HepG2 (cell line): ENCODE measurements around the gene RPL11. TPM values are rescaled to one million over a fixed set of nuclear protein-coding genes. Genes with fewer than 3 reads are reported as not detected.
A peak's percentile ranks its signal among the peaks of the same experiment; 100 is the strongest.

Source experiments
- CREB1 ChIP-seq, 2 experiments: fragments of 450-650 bp in 1 of 2; IDR thresholded peaks; 2 replicates each; pipeline ENCODE4 v1.6.1; 2016 to 2017; ENCODE audit warnings: control low read depth in 1 of 2, mild to moderate bottlenecking in 1 of 2, missing compliant biosample characterization in 1 of 2, missing genetic modification characterization in 1 of 2
- FOXK2 ChIP-seq: fragments of 450-650 bp; IDR thresholded peaks from 2 replicates; pipeline ENCODE4 v1.6.1; 2016
- FOXP4 ChIP-seq: sonication (generic); formaldehyde crosslinking; IDR thresholded peaks from 2 replicates; pipeline ENCODE4 v1.4.0; 2020; ENCODE audit warnings: missing genetic modification reagents
- GATA4 ChIP-seq: sonication (generic); IDR thresholded peaks from 2 replicates; pipeline ENCODE4 v1.6.1; 2016; ENCODE audit warnings: antibody characterized with exemption, low read depth, borderline replicate concordance
- HDAC2 ChIP-seq: sonication (generic); formaldehyde crosslinking; IDR thresholded peaks from 2 replicates; pipeline ENCODE4 v1.4.0; 2020; ENCODE audit warnings: missing genetic modification reagents
- HMGXB3 ChIP-seq: sonication (generic); formaldehyde crosslinking; IDR thresholded peaks from 2 replicates; pipeline ENCODE4 v1.4.0; 2020; ENCODE audit warnings: missing genetic modification reagents, borderline replicate concordance
- HOXA9 ChIP-seq: sonication (generic); formaldehyde crosslinking; IDR thresholded peaks from 2 replicates; pipeline ENCODE4 v1.8.1; 2022; ENCODE audit warnings: missing genetic modification reagents, mild to moderate bottlenecking, moderate library complexity, borderline replicate concordance
- KLF6 ChIP-seq: IDR thresholded peaks from 2 replicates; pipeline ENCODE4 v1.8.0; 2016; ENCODE audit warnings: missing biosample characterization, missing genetic modification reagents
- LCORL ChIP-seq, 2 experiments: fragments of 450-650 bp in 1 of 2; sonication (generic) in 1 of 2; formaldehyde crosslinking in 1 of 2; IDR thresholded peaks; 2 replicates each; pipeline versions ENCODE4 v1.5.0 to v1.6.1; 2017 to 2020; ENCODE audit warnings: antibody characterized with exemption in 1 of 2, missing genetic modification reagents in 1 of 2
- MAZ ChIP-seq, 2 experiments: sonication (generic) in 1 of 2; formaldehyde crosslinking in 1 of 2; IDR thresholded peaks; 2 replicates each; pipeline versions ENCODE4 v1.5.0 to v1.6.1; 2012 to 2020; ENCODE audit warnings: low read depth in 2 of 2, mild to moderate bottlenecking in 2 of 2, borderline replicate concordance in 1 of 2, improper control_type of control experiment in 1 of 2, low read length in 1 of 2, missing genetic modification reagents in 1 of 2, moderate library complexity in 1 of 2
- MED1 ChIP-seq: sonication (generic); formaldehyde crosslinking; IDR thresholded peaks from 2 replicates; pipeline ENCODE4 v1.4.0; 2020; ENCODE audit warnings: missing genetic modification reagents
- MYPOP ChIP-seq: sonication (generic); formaldehyde crosslinking; IDR thresholded peaks from 2 replicates; pipeline ENCODE4 v1.8.1; 2023; ENCODE audit warnings: mild to moderate bottlenecking, moderate library complexity, missing genetic modification reagents
- NR3C1 ChIP-seq: sonication (generic); formaldehyde crosslinking; IDR thresholded peaks from 2 replicates; pipeline ENCODE4 v1.4.0; 2020; ENCODE audit warnings: missing genetic modification reagents
- SIN3A ChIP-seq: IDR thresholded peaks from 2 replicates; pipeline ENCODE4 v1.6.1; 2011; ENCODE audit warnings: low read depth, mild to moderate bottlenecking, control low read depth, low read length, borderline replicate concordance
- TEAD3 ChIP-seq: optimal IDR thresholded peaks from 2 replicates; pipeline ENCODE3; 2016; ENCODE audit warnings: borderline replicate concordance
- ZNF687 ChIP-seq: sonication (generic); formaldehyde crosslinking; IDR thresholded peaks from 2 replicates; pipeline ENCODE4 v1.5.1; 2020; ENCODE audit warnings: mild to moderate bottlenecking, missing genetic modification reagents, moderate library complexity
- polyA plus RNA-seq, 8 experiments: library from polyadenylated mRNA; depleted of rRNA in 3 of 8; stranded (reverse) in 7 of 8; unstranded in 1 of 8; fragments of >200 nt; fragmentation: Illumina TruSeq in 4 of 8; extraction: Trizol in 4 of 8; gene quantifications; 2 replicates each; pipeline versions ENCODE4 v1.2.1 to v1.2.3, GENCODE V29; 2011 to 2016; ENCODE audit warnings: low read depth in 4 of 8, missing spikeins in 1 of 8, mixed read lengths in 1 of 8; ENCODE audit not compliant: insufficient read depth in 1 of 8
- total RNA-seq, 5 experiments: library from RNA; depleted of rRNA; stranded (reverse); fragments of >200 nt; fragmentation: Illumina TruSeq; extraction: Trizol; gene quantifications; 2 replicates each; pipeline ENCODE4 v1.2.3, GENCODE V29; 2016; ENCODE audit warnings: low read depth in 1 of 5
- TF ChIP-seq, protein P1 (sequence below): IDR thresholded peaks from 2 replicates; pipeline ENCODE4 v1.6.1; 2016; ENCODE audit warnings: missing genetic modification reagents, missing compliant biosample characterization

RPL11 gene
- total and polyA plus RNA-seq, 2 of the 13 experiments (the other 11 are each of a cell fraction or from before 2014, with no cell fraction given) = 1,682 to 2,010 TPM

GRCh38 chr1:23727362-23727811 is 35.8 kb downstream of the RPL11 start (continued):
- peak; percentile 69; the same call in 1 of the 2 replicates for TF ChIP-seq MYPOP
- peak; percentile 62 for TF ChIP-seq ZNF687 (CRISPR knock-in tag)
- peak; percentile 89 for TF ChIP-seq FOXP4 (CRISPR knock-in tag)
- TF ChIP-seq MED1 = 0 out of 2 replicates have a peak, but pooled peaks have one; percentile 55
- no peak for TF ChIP-seq GATA4
- no peak for TF ChIP-seq LCORL (IDR thresholded peaks at IDR 0.05)
- TF ChIP-seq LCORL (CRISPR knock-in tag; IDR thresholded peaks at IDR 0.05) = peak; percentile 69
- peak; percentile 43 for TF ChIP-seq SIN3A
- TF ChIP-seq, protein P1, sequence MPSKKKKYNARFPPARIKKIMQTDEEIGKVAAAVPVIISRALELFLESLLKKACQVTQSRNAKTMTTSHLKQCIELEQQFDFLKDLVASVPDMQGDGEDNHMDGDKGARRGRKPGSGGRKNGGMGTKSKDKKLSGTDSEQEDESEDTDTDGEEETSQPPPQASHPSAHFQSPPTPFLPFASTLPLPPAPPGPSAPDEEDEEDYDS (CRISPR knock-in tag) = peak; percentile 55; the same call in 1 of the 2 replicates
- TF ChIP-seq KLF6 (CRISPR knock-in tag) = peak; percentile 54; the same call in 1 of the 2 replicates
- TF ChIP-seq TEAD3 (CRISPR knock-in tag) = peak; percentile 21
- TF ChIP-seq MAZ (IDR thresholded peaks at IDR 0.05; ENCODE audit: borderline replicate concordance, low read depth, low read length) = no peak
- TF ChIP-seq MAZ (CRISPR knock-in tag; IDR thresholded peaks at IDR 0.05; ENCODE audit: low read depth) = no peak
- peak; percentile 57 for TF ChIP-seq HDAC2 (CRISPR knock-in tag)
- peak; percentile 61; the same call in 1 of the 2 replicates for TF ChIP-seq HMGXB3 (CRISPR knock-in tag)
- no peak for TF ChIP-seq HOXA9 (CRISPR knock-in tag)
- TF ChIP-seq NR3C1 (CRISPR knock-in tag) = no peak
- no peak for TF ChIP-seq CREB1 (IDR thresholded peaks at IDR 0.05)
- TF ChIP-seq CREB1 (CRISPR knock-in tag; IDR thresholded peaks at IDR 0.05) = peak; percentile 59
- peak; percentile 26; the same call in 1 of the 2 replicates for TF ChIP-seq FOXK2
